Measurements from ENCODE around the gene GRK4. TPM values are rescaled to one million over a fixed set of nuclear protein-coding genes. Genes with fewer than 3 reads are reported as not detected.

Gene GRK4
- total RNA-seq, 1 donor from 2014 or later = 2.1 TPM

DNA sequence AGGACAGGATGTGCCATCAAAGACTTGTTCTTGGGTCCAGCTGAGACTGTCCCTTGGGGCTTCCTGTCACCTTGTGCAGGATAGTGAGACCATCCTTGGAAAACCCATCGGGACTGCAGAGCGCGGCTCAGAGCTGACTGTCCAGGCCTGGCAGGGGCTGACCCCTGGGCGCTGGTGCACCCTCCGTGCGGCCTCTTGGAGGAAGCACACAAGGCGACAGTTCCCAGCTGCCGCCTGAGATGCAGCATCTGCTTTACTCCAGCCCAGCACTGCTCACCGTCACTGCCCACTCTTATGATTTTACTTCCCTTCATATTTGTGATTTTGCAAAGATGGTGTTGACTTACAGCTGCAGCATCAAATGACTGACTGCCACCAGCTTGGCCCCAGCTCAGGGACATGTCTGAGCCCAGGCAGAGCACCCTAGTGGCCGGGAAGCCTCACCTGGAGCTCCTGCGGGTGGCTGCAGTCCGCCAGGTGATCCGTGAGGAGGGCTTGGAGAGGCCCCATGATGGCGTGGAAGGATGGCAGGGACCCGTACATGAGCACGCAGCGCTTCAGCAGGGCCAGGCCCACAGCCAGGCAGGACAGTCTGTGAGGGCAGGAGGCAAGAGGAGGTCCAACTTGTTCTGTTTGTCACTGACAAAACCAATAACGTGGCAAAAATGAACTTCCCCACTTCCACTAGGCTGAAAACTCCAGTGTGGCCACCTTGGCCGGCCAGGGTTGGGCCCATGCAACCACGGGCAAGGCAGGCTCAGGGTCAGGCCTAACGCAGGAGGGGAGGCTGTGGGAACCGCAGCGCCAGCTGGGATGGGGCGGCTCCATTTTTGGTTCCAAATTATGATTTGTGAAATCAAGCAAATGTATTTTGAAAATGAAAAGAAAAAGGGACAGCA lies 22.0 kb upstream of the GRK4 start:
- H3K4me3 Mint-ChIP-seq = no peak overlapping the region
- no peak for DNase-seq
- ChIA-PET POLR2A (interaction anchor here (0.5 kb wide), 1 partner anchor 161 kb away, joined by 3 read pairs; no protein-coding TSS in a partner anchor), CTCF (no interaction called here)
- no peak for ATAC-seq (ENCODE audit: low read depth)
- H3K4me1 Mint-ChIP-seq = peaks cover 22% of the 10 kb centered on the region
- H3K9me3 Mint-ChIP-seq = no peaks in the 10 kb centered on the region
- no peak for TF ChIP-seq CTCF (IDR thresholded peaks at IDR 0.05)
- no peaks in the 10 kb centered on the region for H3K27me3 Mint-ChIP-seq
- H3K27ac Mint-ChIP-seq = no peak overlapping the region
- intact Hi-C loops (cut with micrococcal nuclease) = no loop called here
- peaks cover 92% of the 10 kb centered on the region for H3K36me3 Mint-ChIP-seq (ENCODE audit: low read depth)

DNA sequence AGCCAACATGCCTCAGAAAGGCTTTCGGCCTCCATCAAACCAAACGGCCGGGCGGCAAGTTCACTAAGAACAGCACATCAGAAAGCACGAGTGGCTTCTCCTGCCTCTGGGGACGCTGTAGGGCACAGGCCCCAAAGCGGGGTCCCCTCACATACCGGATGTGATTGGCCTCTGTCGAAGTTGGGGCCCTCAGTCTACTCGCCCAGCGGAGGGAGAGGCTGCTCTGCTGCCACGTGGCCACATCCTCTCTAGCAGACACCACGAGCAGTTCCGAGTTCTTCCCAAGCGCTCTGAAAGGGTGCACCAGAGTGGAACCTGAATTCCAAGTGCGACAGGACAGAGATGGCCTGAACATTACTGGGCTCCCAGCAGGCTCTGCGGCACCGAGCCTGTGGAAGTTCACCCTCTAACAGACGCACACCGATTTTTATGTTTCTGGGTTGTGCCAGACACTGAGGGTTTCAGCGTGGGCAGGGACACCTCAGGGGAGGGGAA lies 21.3 kb upstream of the GRK4 start:
- H3K36me3 Mint-ChIP-seq (ENCODE audit: low read depth) = peaks cover 96% of the 10 kb centered on the region
- ATAC-seq (ENCODE audit: low read depth) = no peak

GRCh38 chr4:2942532-2943363 lies 20.6 kb upstream of the GRK4 start:
- peaks cover 96% of the 10 kb centered on the region for H3K36me3 Mint-ChIP-seq (ENCODE audit: low read depth)
- ChIA-PET POLR2A (no interaction called here), CTCF (no interaction called here)
- no peaks in the 10 kb centered on the region for H3K27me3 Mint-ChIP-seq
- TF ChIP-seq CTCF (IDR thresholded peaks at IDR 0.05) = no peak
- intact Hi-C loops (cut with micrococcal nuclease) = no loop called here
- no peak for DNase-seq
- peaks cover 8% of the 10 kb centered on the region for H3K4me1 Mint-ChIP-seq
- no peak for ATAC-seq (ENCODE audit: low read depth)
- H3K9me3 Mint-ChIP-seq = no peaks in the 10 kb centered on the region
- no peak overlapping the region for H3K4me3 Mint-ChIP-seq
- H3K27ac Mint-ChIP-seq = no peak overlapping the region

More for the DNA sequence above, 21.3 kb upstream of the GRK4 start:
- H3K4me3 Mint-ChIP-seq = no peak overlapping the region
- no peak for TF ChIP-seq CTCF (IDR thresholded peaks at IDR 0.05)
- ChIA-PET POLR2A (no interaction called here), CTCF (no interaction called here)
- intact Hi-C loops (cut with micrococcal nuclease) = no loop called here
- DNase-seq = no peak
- no peaks in the 10 kb centered on the region for H3K9me3 Mint-ChIP-seq
- H3K4me1 Mint-ChIP-seq = peaks cover 15% of the 10 kb centered on the region
- no peaks in the 10 kb centered on the region for H3K27me3 Mint-ChIP-seq
- H3K27ac Mint-ChIP-seq = no peak overlapping the region

DNA sequence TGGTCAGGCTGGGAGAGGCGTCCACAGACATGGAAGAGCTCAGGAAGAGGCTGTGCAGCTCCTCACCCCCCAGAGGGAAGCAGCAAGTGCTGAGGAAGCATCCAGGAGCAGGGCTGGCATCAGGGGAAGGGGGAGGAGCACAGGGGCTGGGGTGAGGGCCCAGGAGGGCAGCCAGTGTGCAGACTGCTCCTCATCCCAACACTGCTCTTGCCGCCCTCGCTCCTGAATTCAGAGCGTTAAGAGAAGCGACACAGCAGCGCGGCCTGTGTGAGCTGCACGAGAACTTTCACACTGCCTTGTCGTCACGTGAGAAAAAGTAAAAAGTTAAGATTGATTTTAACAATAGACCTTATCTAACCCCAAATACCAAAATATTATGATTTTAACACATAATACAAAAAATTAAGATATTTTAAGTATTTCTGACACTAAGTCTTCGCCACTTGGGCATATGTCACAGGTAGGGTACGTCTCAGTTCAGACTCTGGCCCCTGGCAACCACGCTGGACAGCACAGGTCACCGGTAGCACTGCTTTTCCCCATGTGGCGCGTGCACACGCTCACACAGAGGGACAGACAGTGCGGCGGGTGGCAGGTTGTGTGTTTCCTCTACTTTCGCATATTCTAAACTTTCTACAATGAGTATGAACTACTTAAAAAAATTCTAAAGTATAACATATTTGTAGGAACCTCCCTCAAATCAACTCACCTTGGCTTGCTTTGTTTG lies 19.8 kb upstream of the GRK4 start:
- Mint-ChIP-seq H3K4me1 (peaks cover 3% of the 10 kb centered on the region), H3K9me3 (no peaks in the 10 kb centered on the region), H3K4me3 (no peak overlapping the region), H3K27me3 (no peaks in the 10 kb centered on the region), H3K27ac (no peak overlapping the region), H3K36me3 (ENCODE audit: low read depth) (peaks cover 95% of the 10 kb centered on the region)
- intact Hi-C loops (cut with micrococcal nuclease) = no loop called here
- POLR2A ChIA-PET = interaction anchor here (2.4 kb wide), 1 partner anchor 8 kb away, joined by 5 read pairs; no protein-coding TSS in a partner anchor
- ATAC-seq (ENCODE audit: low read depth) = no peak
- CTCF ChIA-PET = no interaction called here
- DNase-seq = no peak
- no peak for TF ChIP-seq CTCF (IDR thresholded peaks at IDR 0.05)
